H1 (cell line): ENCODE results near the gene RAB5B. TPM values are rescaled to one million over a fixed set of nuclear protein-coding genes. Genes with fewer than 3 reads are reported as not detected.

Source experiments
- CTCF ChIA-PET: fragments of 300-600 bp; sonication (Branson Sonifier 250); formaldehyde crosslinking; loops from one replicate; lab custom pipeline; 2021; ENCODE audit not compliant: partially characterized antibody; lab: Charles Lee
- POLR2A ChIA-PET: fragments of 300-600 bp; sonication (Branson Sonifier 250); formaldehyde crosslinking; loops from one replicate; lab custom pipeline; 2021; ENCODE audit warnings: inconsistent platforms; ENCODE audit not compliant: partially characterized antibody; lab: Charles Lee
- DNase-seq, 2 experiments: peaks; one replicate each; pipeline versions ENCODE4 v3.0.0 to v3.0.0-alpha.2; 2010 to 2022; ENCODE audit warnings: low spot score in 2 of 2, low read depth in 1 of 2, mixed read lengths in 1 of 2
- FAIRE-seq: peaks from 2 replicates; lab custom pipeline; 2011; peaks lifted over from hg19 to GRCh38; lab: Jason Lieb, UNC
- H2AFZ ChIP-seq: 2 replicates; pipeline ENCODE4 v1.8.1; 2012; ENCODE audit warnings: low read length, inconsistent platforms
- H2AK5ac ChIP-seq: 2 replicates; pipeline ENCODE4 v1.6.1; 2013; ENCODE audit warnings: low read depth, low read length
- H2BK120ac ChIP-seq: replicated peaks from 2 replicates; pipeline ENCODE3; 2013; ENCODE audit warnings: low read depth, low read length, inconsistent platforms
- H2BK12ac ChIP-seq: 2 replicates; pipeline ENCODE4 v1.6.1; 2013; ENCODE audit warnings: low read depth, low read length
- H2BK15ac ChIP-seq: 2 replicates; pipeline ENCODE4 v1.6.1; 2013; ENCODE audit warnings: low read length
- H2BK20ac ChIP-seq: 2 replicates; pipeline ENCODE4 v1.6.1; 2013; ENCODE audit warnings: low read length
- H2BK5ac ChIP-seq: 2 replicates; pipeline ENCODE4 v1.6.1; 2013; ENCODE audit warnings: low read depth, low read length
- H3K14ac ChIP-seq: 2 replicates; pipeline ENCODE4 v1.6.1; 2013; ENCODE audit warnings: inconsistent platforms; ENCODE audit not compliant: insufficient read length
- H3K18ac ChIP-seq: 2 replicates; pipeline ENCODE4 v1.6.1; 2013; ENCODE audit warnings: low read length; ENCODE audit errors: extremely low read depth
- H3K23ac ChIP-seq: 2 replicates; pipeline ENCODE4 v1.6.1; 2013; ENCODE audit warnings: inconsistent platforms; ENCODE audit not compliant: insufficient read length
- H3K23me2 ChIP-seq: 2 replicates; pipeline ENCODE4 v1.6.1; 2013; ENCODE audit warnings: low read depth, low read length
- H3K27ac ChIP-seq: 2 replicates; pipeline ENCODE4 v1.6.1; 2011; ENCODE audit warnings: low read depth, low read length, inconsistent platforms
- H3K27me3 ChIP-seq, 4 experiments: replicated peaks in 1 of 4; 1 replicate in 1 of 4; 2 replicates in 3 of 4; pipeline versions ENCODE4 v1.6.1 to v1.8.1; 2011 to 2013; ENCODE audit warnings: low read length in 3 of 4, mild to moderate bottlenecking in 3 of 4, inconsistent platforms in 2 of 4, mixed read lengths in 2 of 4, moderate library complexity in 1 of 4; ENCODE audit not compliant: control insufficient read depth in 3 of 4, insufficient read depth in 3 of 4; ENCODE audit errors: extremely low read depth in 1 of 4
- H3K36me3 ChIP-seq, 4 experiments: 2 replicates each; pipeline versions ENCODE4 v1.6.1 to v1.8.1; 2011 to 2013; ENCODE audit warnings: mild to moderate bottlenecking in 4 of 4, low read length in 3 of 4, moderate library complexity in 2 of 4, control low read depth in 1 of 4, inconsistent platforms in 1 of 4; ENCODE audit not compliant: insufficient read depth in 4 of 4, control insufficient read depth in 2 of 4
- H3K4ac ChIP-seq: replicated peaks from 2 replicates; pipeline ENCODE3; 2013; ENCODE audit warnings: low read length, low read depth, mixed read lengths, inconsistent platforms; ENCODE audit not compliant: insufficient read length
- H3K4me1 ChIP-seq, 4 experiments: replicated peaks in 1 of 4; 1 replicate in 1 of 4; 2 replicates in 3 of 4; pipeline versions ENCODE4 v1.6.1 to v1.8.1; 2011 to 2013; ENCODE audit warnings: low read length in 3 of 4, inconsistent platforms in 2 of 4, mixed read lengths in 1 of 4; ENCODE audit not compliant: insufficient read depth in 4 of 4, control insufficient read depth in 3 of 4
- H3K4me2 ChIP-seq, 2 experiments: 2 replicates each; pipeline versions ENCODE4 v1.6.1 to v1.8.1; 2011 to 2013; ENCODE audit warnings: low read depth in 2 of 2, low read length in 2 of 2, control low read depth in 1 of 2, inconsistent platforms in 1 of 2, mild to moderate bottlenecking in 1 of 2; ENCODE audit not compliant: insufficient read depth in 1 of 2
- H3K4me3 ChIP-seq, 4 experiments: fragments of 200-600, 300-600 bp in 1 of 4; sonication (generic), shearing (Covaris generic), sonication (Bioruptor Twin) in 1 of 4; 2 replicates each; pipeline versions ENCODE4 v1.5.1 to v1.8.1; 2011 to 2016; ENCODE audit warnings: low read length in 4 of 4, low read depth in 3 of 4, control low read depth in 2 of 4, inconsistent platforms in 2 of 4, mild to moderate bottlenecking in 2 of 4, mixed read lengths in 1 of 4, moderate library complexity in 1 of 4; ENCODE audit not compliant: insufficient read depth in 2 of 4; ENCODE audit errors: extremely low read depth in 1 of 4
- H3K56ac ChIP-seq: replicated peaks from 2 replicates; pipeline ENCODE3; 2013; ENCODE audit warnings: low read depth, mild to moderate bottlenecking, mixed read lengths, low read length, inconsistent platforms; ENCODE audit not compliant: insufficient read length
- H3K79me1 ChIP-seq: 2 replicates; pipeline ENCODE4 v1.6.1; 2013; ENCODE audit warnings: low read depth, low read length, control low read depth
- H3K79me2 ChIP-seq, 2 experiments: 2 replicates each; pipeline versions ENCODE4 v1.6.1 to v1.8.1; 2012 to 2013; ENCODE audit warnings: low read length in 2 of 2, mild to moderate bottlenecking in 2 of 2, inconsistent platforms in 1 of 2; ENCODE audit not compliant: insufficient read depth in 2 of 2, control insufficient read depth in 1 of 2
- H3K9ac ChIP-seq, 4 experiments: replicated peaks in 1 of 4; 1 replicate in 1 of 4; 2 replicates in 3 of 4; pipeline versions ENCODE4 v1.6.1 to v1.8.1; 2011 to 2013; ENCODE audit warnings: low read depth in 3 of 4, low read length in 3 of 4, control low read depth in 2 of 4, mild to moderate bottlenecking in 2 of 4, moderate library complexity in 2 of 4, inconsistent platforms in 1 of 4; ENCODE audit errors: extremely low read depth in 1 of 4
- H3K9me3 ChIP-seq, 2 experiments: 2 replicates each; pipeline versions ENCODE4 v1.6.1 to v1.8.1; 2012 to 2013; ENCODE audit warnings: mild to moderate bottlenecking in 2 of 2, moderate library complexity in 2 of 2, control low read depth in 1 of 2, inconsistent platforms in 1 of 2, low read depth in 1 of 2, low read length in 1 of 2, mixed read lengths in 1 of 2; ENCODE audit not compliant: insufficient read depth in 2 of 2
- H4K20me1 ChIP-seq, 2 experiments: replicated peaks in 1 of 2; 2 replicates each; pipeline versions ENCODE3 to v1.8.1; 2011 to 2013; ENCODE audit warnings: inconsistent platforms in 2 of 2, low read length in 2 of 2, mild to moderate bottlenecking in 1 of 2; ENCODE audit not compliant: insufficient read depth in 2 of 2, control insufficient read depth in 1 of 2
- H4K5ac ChIP-seq: 2 replicates; pipeline ENCODE4 v1.6.1; 2013; ENCODE audit warnings: low read length, low read depth, mixed read lengths, inconsistent platforms; ENCODE audit not compliant: insufficient read length
- H4K8ac ChIP-seq: 2 replicates; pipeline ENCODE4 v1.8.0; 2013; ENCODE audit warnings: mild to moderate bottlenecking, moderate library complexity, low read length, inconsistent platforms; ENCODE audit not compliant: insufficient read depth; ENCODE audit errors: extremely low read depth
- H4K91ac ChIP-seq: replicated peaks from 2 replicates; pipeline ENCODE3; 2013; ENCODE audit warnings: low read length, mixed read lengths, inconsistent platforms; ENCODE audit not compliant: insufficient read length
- SUZ12 ChIP-seq: fragments of 200-600 bp; sonication (generic); IDR thresholded peaks from 2 replicates; pipeline ENCODE4 v1.6.1; 2012; ENCODE audit warnings: mild to moderate bottlenecking, inconsistent platforms, low read length, moderate library complexity, mixed read lengths
- WGBS, 2 experiments: shearing (Covaris generic) in 1 of 2; methylation state at CpG; one replicate each; pipeline versions ENCODE4 v1.1.6 to v1.1.7; 2013 to 2015; ENCODE audit warnings: low lambda C conversion rate in 2 of 2, mixed read lengths in 2 of 2, inconsistent platforms in 1 of 2, low coverage in 1 of 2, missing lambda C conversion rate in 1 of 2; ENCODE audit not compliant: insufficient replicate concordance in 2 of 2, insufficient coverage in 1 of 2, insufficient read length in 1 of 2; ENCODE audit errors: extremely low coverage in 1 of 2, missing lambda C conversion rate in 1 of 2; 5-methylcytosine and 5-hydroxymethylcytosine counted together
- polyA plus RNA-seq, 7 experiments: library from polyadenylated mRNA; depleted of rRNA in 3 of 7; stranded (reverse) in 5 of 7; unstranded in 2 of 7; fragments of >200 nt in 5 of 7; fragments of 200-250 nt in 2 of 7; gene quantifications; 1 replicate in 5 of 7; 2 replicates in 1 of 7; 4 replicates in 1 of 7; pipeline versions ENCODE4 v1.2.1 to v1.2.3, GENCODE V29; 2011 to 2013; ENCODE audit warnings: missing spikeins in 2 of 7, mixed read lengths in 2 of 7
- total RNA-seq: library from RNA; stranded (reverse); fragmentation: NEBNext Ultra II Directional; extraction: Animal tissue kit (Norgen Biotek cat#: 25700); gene quantifications from 2 replicates; pipeline ENCODE4 v1.2.1, GENCODE V29; 2021

The RAB5B gene
- total and polyA plus RNA-seq, 2 of the 8 experiments (the other 6 are each of a cell fraction or from before 2014, with no cell fraction given) = 56.7 to 62.4 TPM

- peaks cover 4 to 18% (median 11%) of the 10 kb centered on the region in 4 experiments; a peak in 6 of 7 replicates for H3K4me1 ChIP-seq
- H3K79me1 ChIP-seq = no peaks in the 10 kb centered on the region
- H2BK20ac ChIP-seq = no peak overlapping the region
- H3K27me3 ChIP-seq = peaks cover 0 to 21% (median 14%) of the 10 kb centered on the region in 4 experiments; a peak in 6 of 7 replicates
- no peak overlapping the region for H3K14ac ChIP-seq
- H4K8ac ChIP-seq = no peak overlapping the region
- no peak overlapping the region for H2AFZ ChIP-seq
- no peak overlapping the region for H4K91ac ChIP-seq
- H3K18ac ChIP-seq = no peak overlapping the region
- H3K9me3 ChIP-seq = no peaks in the 10 kb centered on the region
- H3K27ac ChIP-seq = no peak overlapping the region
- H3K4ac ChIP-seq = no peak overlapping the region
- H2BK12ac ChIP-seq = no peak overlapping the region
- WGBS, 2 experiments = 90% methylated on average over 1 of the region's 1 CpG; no CpG with 5 or more reads in 1 of the 2 experiments
- H3K4me3 ChIP-seq = no peak overlapping the region
- H4K20me1 ChIP-seq = no peaks in the 10 kb centered on the region
- no peak overlapping the region for H2BK15ac ChIP-seq
- peak overlapping the region in 1 of 2 experiments; percentile 16; a peak in 1 of 4 replicates for H3K4me2 ChIP-seq
- no peak for DNase-seq
- H3K56ac ChIP-seq = no peak overlapping the region
- no peak overlapping the region for H2BK120ac ChIP-seq
- no peak overlapping the region for H2BK5ac ChIP-seq
- H3K79me2 ChIP-seq = no peaks in the 10 kb centered on the region
- H3K9ac ChIP-seq = no peak overlapping the region
- H4K5ac ChIP-seq = no peak overlapping the region
- CTCF ChIA-PET = interaction anchor here (0.5 to 3.8 kb wide), 11 partner anchors 8 to 1802 kb away, joined by 3 to 15 read pairs (median 3); no protein-coding TSS in a partner anchor
- TF ChIP-seq SUZ12 = no peak
- TF ChIP-seq, all 59 proteins: peak for 0
- H3K23ac ChIP-seq = no peak overlapping the region
- POLR2A ChIA-PET = interaction anchor here (0.6 to 2.2 kb wide), 2 partner anchors 8 to 183 kb away, joined by 3 to 7 read pairs; no protein-coding TSS in a partner anchor
- peaks cover 13% of the 10 kb centered on the region for H3K23me2 ChIP-seq
- FAIRE-seq = no peak
- H3K36me3 ChIP-seq = no peaks in the 10 kb centered on the region
- no peak overlapping the region for H2AK5ac ChIP-seq
Observed at GRCh38 chr12:55934773-55935172, 39.1 kb upstream of the RAB5B start.
